ENCODE measurements around the gene CTLA4. TPM values are rescaled to one million over a fixed set of nuclear protein-coding genes. Genes with fewer than 3 reads are reported as not detected.

Gene CTLA4
- total RNA-seq, 1 experiment from 2014 or later = not detected

DNA sequence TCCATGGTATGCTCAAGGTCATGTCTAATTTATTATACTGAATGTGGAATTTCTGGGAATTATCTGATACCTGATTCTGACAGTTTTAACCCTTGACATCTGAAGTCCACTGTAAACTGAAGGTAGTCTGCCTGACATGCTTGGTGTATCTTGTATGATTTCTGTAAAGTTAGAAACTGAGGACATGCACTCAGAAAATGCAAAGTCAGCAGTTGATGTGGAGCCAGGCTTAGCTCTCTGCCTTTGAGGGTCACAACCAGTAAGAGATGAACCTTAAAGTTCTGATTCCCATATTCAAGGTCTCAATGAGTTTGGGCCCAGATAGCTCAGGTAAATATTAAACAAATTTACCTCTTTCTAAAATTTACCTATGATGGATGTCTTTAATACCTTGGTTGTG lies 12.3 kb upstream of the CTLA4 start:
- intact Hi-C loops (cut with micrococcal nuclease) = no loop called here
- H3K36me3 Mint-ChIP-seq (ENCODE audit: insufficient read depth, unreplicated experiment) = no peaks in the 10 kb centered on the region
- no peaks in the 10 kb centered on the region for H3K9me3 Mint-ChIP-seq (ENCODE audit: unreplicated experiment)
- H3K4me1 Mint-ChIP-seq (ENCODE audit: insufficient read depth, unreplicated experiment) = no peaks in the 10 kb centered on the region
- H3K4me3 Mint-ChIP-seq (ENCODE audit: unreplicated experiment) = no peak overlapping the region
- CTCF ChIA-PET = interaction anchor here (0.6 kb wide), 1 partner anchor 374 kb away, joined by 3 read pairs; no protein-coding TSS in a partner anchor
- TF ChIP-seq, protein P1, sequence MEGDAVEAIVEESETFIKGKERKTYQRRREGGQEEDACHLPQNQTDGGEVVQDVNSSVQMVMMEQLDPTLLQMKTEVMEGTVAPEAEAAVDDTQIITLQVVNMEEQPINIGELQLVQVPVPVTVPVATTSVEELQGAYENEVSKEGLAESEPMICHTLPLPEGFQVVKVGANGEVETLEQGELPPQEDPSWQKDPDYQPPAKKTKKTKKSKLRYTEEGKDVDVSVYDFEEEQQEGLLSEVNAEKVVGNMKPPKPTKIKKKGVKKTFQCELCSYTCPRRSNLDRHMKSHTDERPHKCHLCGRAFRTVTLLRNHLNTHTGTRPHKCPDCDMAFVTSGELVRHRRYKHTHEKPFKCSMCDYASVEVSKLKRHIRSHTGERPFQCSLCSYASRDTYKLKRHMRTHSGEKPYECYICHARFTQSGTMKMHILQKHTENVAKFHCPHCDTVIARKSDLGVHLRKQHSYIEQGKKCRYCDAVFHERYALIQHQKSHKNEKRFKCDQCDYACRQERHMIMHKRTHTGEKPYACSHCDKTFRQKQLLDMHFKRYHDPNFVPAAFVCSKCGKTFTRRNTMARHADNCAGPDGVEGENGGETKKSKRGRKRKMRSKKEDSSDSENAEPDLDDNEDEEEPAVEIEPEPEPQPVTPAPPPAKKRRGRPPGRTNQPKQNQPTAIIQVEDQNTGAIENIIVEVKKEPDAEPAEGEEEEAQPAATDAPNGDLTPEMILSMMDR (IDR thresholded peaks at IDR 0.05; ENCODE audit: unreplicated experiment) = no peak
- H3K27me3 Mint-ChIP-seq (ENCODE audit: insufficient read depth, unreplicated experiment) = peaks cover 42% of the 10 kb centered on the region
- BruUV-seq (replicated peaks) = no TSS peak
- POLR2A ChIA-PET = no interaction called here
- H3K27ac Mint-ChIP-seq (ENCODE audit: low read depth, unreplicated experiment) = no peak overlapping the region
- no peak for DNase-seq (ENCODE audit: unreplicated experiment)

- POLR2A ChIA-PET = interaction anchor here (0.6 to 0.8 kb wide), 2 partner anchors 9 to 15 kb away, joined by 4 read pairs; no protein-coding TSS in a partner anchor
- CTCF ChIA-PET = interaction anchor here (0.8 kb wide), 1 partner anchor 14 kb away, joined by 3 read pairs; no protein-coding TSS in a partner anchor
Observed at GRCh38 chr2:203857656-203858055, 9.9 kb upstream of the CTLA4 start.

DNA sequence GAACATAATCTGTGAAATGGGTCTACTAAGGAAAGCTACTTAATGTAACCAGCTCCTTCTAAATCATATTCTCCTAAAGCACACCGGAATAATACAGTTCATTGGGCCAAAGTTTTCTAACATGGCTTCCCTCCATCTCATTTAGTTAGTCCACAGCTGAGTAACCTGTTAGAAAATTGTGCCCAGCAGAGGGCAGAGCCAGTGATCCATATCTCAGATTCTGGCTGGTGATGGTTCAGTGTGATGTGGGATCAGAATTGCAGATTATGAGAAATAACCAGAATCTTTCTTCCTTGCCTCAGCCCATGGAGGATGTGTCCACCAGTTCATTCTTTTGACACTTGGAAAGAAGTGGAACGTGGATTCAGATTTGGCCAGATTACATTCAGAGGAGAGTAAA lies 9.4 kb upstream of the CTLA4 start:
- POLR2A ChIA-PET = no interaction called here
- TF ChIP-seq, protein P1 (IDR thresholded peaks at IDR 0.05; ENCODE audit: unreplicated experiment) = no peak
- intact Hi-C loops (cut with micrococcal nuclease) = no loop called here
- Mint-ChIP-seq H3K27ac (ENCODE audit: low read depth, unreplicated experiment) (no peak overlapping the region), H3K27me3 (ENCODE audit: insufficient read depth, unreplicated experiment) (peaks cover 27% of the 10 kb centered on the region), H3K36me3 (ENCODE audit: insufficient read depth, unreplicated experiment) (no peaks in the 10 kb centered on the region), H3K4me1 (ENCODE audit: insufficient read depth, unreplicated experiment) (no peaks in the 10 kb centered on the region), H3K4me3 (ENCODE audit: unreplicated experiment) (no peak overlapping the region), H3K9me3 (ENCODE audit: unreplicated experiment) (no peaks in the 10 kb centered on the region)
- no TSS peak for BruUV-seq (replicated peaks)
- CTCF ChIA-PET = interaction anchor here (0.8 kb wide), 1 partner anchor 13 kb away, joined by 3 read pairs; no protein-coding TSS in a partner anchor
- no peak for DNase-seq (ENCODE audit: unreplicated experiment)

More at GRCh38 chr2:203857656-203858055, 9.9 kb upstream of the CTLA4 start:
- H3K27me3 Mint-ChIP-seq (ENCODE audit: insufficient read depth, unreplicated experiment) = peaks cover 32% of the 10 kb centered on the region
- no peaks in the 10 kb centered on the region for H3K9me3 Mint-ChIP-seq (ENCODE audit: unreplicated experiment)
- no peaks in the 10 kb centered on the region for H3K36me3 Mint-ChIP-seq (ENCODE audit: insufficient read depth, unreplicated experiment)
- intact Hi-C loops (cut with micrococcal nuclease) = no loop called here
- TF ChIP-seq, protein P1 (IDR thresholded peaks at IDR 0.05; ENCODE audit: unreplicated experiment) = no peak
- no TSS peak for BruUV-seq (replicated peaks)
- no peaks in the 10 kb centered on the region for H3K4me1 Mint-ChIP-seq (ENCODE audit: insufficient read depth, unreplicated experiment)
- H3K4me3 Mint-ChIP-seq (ENCODE audit: unreplicated experiment) = no peak overlapping the region
- DNase-seq (ENCODE audit: unreplicated experiment) = no peak
- no peak overlapping the region for H3K27ac Mint-ChIP-seq (ENCODE audit: low read depth, unreplicated experiment)

- POLR2A ChIA-PET = no interaction called here
Observed at GRCh38 chr2:203859030-203859789, 8.4 kb upstream of the CTLA4 start.

More at GRCh38 chr2:203859030-203859789, 8.4 kb upstream of the CTLA4 start:
- Mint-ChIP-seq H3K27ac (ENCODE audit: low read depth, unreplicated experiment) (no peak overlapping the region), H3K36me3 (ENCODE audit: insufficient read depth, unreplicated experiment) (no peaks in the 10 kb centered on the region), H3K4me1 (ENCODE audit: insufficient read depth, unreplicated experiment) (no peaks in the 10 kb centered on the region), H3K4me3 (ENCODE audit: unreplicated experiment) (no peak overlapping the region), H3K9me3 (ENCODE audit: unreplicated experiment) (no peaks in the 10 kb centered on the region), H3K27me3 (ENCODE audit: insufficient read depth, unreplicated experiment) (peaks cover 17% of the 10 kb centered on the region)
- TF ChIP-seq, protein P1 (IDR thresholded peaks at IDR 0.05; ENCODE audit: unreplicated experiment) = no peak
- no TSS peak for BruUV-seq (replicated peaks)
- CTCF ChIA-PET = interaction anchor here (0.7 to 1.3 kb wide), 3 partner anchors 13 to 50 kb away, joined by 3 to 4 read pairs (median 3); no protein-coding TSS in a partner anchor
- intact Hi-C loops (cut with micrococcal nuclease) = no loop called here
- no peak for DNase-seq (ENCODE audit: unreplicated experiment)

Data from MCF 10A (cell line).